Fibroblast of skin of scalp (primary cell): ENCODE measurements around the gene CPA5.
"Not testable (repeated sequence)": the region's sequence is repeated elsewhere in the genome, so short reads cannot be mapped to it uniquely, and the experiment has no call there.

Experiments used
- DNase-seq: peaks from one replicate; pipeline ENCODE4 v3.0.0-alpha.2; 2013

The CPA5 gene

DNA sequence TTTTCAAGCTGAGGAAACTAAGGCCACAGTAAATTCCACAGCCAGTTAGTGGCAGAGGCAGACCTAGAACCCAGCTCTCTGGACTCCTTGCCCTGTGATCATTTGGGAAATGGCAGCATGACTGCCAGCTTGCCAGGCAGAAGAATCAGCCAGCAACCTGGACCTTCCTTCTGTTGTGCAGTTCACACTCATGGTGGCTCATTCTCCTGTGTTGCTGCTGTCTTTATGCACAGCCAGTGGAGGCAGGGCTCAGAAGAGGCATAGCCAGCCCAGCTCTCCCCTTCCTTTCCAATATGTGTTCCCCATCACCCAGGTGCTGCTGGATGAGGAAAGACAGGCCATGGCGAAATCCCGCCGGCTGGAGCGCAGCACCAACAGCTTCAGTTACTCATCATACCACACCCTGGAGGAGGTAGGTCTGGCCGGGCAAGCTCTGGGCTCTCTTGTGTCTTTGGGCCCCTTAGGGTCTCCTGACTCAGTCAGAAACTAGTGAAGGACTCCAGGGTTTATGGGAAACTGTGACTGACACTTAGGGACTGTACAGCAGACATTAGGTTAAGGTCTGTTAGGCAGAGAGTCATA is 14.8 kb downstream of the CPA5 start:
- DNase-seq = no peak

DNA sequence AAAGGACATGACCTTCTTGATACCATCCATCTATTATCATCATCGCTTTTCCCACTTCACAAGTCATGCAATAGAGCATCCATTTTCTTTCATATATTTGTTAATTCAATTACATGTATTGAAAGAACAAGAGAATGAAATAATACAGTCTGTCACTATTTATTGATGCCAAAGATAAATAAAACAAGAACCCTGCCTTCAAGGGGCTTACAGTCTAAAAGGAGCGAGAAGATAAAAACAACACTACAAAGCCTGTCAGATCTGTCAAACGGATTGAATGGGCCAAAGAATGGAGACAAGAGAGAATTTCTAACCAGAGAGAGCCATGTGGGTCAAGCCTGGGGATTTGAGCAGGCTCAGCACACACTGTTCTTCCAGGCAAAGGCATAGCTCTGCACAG is 15.9 kb downstream of the CPA5 start:
- no peak for DNase-seq

DNA sequence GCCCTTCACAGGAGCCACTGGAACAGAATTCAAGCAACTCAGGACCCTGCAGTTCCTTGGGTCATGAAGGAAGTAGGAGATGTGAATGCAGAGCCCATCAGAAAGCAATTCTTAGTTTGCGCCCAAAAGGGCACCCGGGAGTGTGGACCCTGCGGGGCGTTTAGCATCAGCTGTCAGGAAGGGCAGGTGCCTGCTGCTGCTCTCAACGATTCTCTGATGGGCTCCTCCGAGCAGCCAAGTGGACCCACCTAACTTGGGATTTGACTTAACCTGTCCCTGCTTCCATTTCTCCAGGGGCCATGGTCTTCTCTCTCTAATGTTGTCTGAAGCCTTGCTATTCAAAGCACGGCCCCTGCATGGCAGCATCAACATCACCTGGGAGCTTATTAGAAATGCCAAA is 17.1 kb downstream of the CPA5 start:
- DNase-seq = no peak

- no peak for DNase-seq
Measured at GRCh38 chr7:130362251-130362816, 17.7 kb downstream of the CPA5 start.

GRCh38 chr7:130363026-130363847 is 18.6 kb downstream of the CPA5 start:
- DNase-seq = peak; percentile 96

- no peak for DNase-seq
Measured at GRCh38 chr7:130364451-130364850, 19.8 kb downstream of the CPA5 start.

- DNase-seq = no peak
Measured at GRCh38 chr7:130365088-130365487, 20.5 kb downstream of the CPA5 start.

- DNase-seq = peak; percentile 86
Measured at GRCh38 chr7:130365511-130366441, 21.2 kb downstream of the CPA5 start.

- no peak for DNase-seq
Measured at GRCh38 chr7:130366564-130366963, 21.9 kb downstream of the CPA5 start.

DNA sequence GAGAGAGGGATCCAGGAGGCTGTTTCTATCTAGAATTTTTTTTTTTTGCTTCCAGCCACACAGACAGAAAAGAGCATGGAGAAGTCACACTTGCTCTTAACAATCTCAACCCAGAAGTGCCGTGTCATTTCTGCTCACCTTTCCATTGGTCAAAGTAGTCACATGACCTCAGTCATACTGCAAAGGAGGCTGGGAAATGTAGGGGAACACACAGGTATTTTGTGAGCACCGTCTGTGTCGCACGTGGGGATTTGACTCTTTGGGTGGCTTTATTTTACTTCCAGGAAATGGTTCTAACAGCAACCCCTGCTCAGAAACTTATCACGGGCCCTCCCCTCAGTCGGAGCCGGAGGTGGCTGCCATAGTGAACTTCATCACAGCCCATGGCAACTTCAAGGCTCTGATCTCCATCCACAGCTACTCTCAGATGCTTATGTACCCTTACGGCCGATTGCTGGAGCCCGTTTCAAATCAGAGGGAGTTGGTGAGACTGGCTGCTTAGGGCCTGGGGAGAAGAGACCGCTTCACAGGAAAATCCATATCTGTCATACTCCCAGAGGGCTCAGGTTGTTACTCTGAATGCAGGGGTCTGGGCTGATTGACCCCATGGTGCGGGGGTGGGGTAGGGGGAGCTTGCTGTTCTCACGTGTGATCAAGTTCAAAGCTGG is 22.6 kb downstream of the CPA5 start:
- no peak for DNase-seq

DNA sequence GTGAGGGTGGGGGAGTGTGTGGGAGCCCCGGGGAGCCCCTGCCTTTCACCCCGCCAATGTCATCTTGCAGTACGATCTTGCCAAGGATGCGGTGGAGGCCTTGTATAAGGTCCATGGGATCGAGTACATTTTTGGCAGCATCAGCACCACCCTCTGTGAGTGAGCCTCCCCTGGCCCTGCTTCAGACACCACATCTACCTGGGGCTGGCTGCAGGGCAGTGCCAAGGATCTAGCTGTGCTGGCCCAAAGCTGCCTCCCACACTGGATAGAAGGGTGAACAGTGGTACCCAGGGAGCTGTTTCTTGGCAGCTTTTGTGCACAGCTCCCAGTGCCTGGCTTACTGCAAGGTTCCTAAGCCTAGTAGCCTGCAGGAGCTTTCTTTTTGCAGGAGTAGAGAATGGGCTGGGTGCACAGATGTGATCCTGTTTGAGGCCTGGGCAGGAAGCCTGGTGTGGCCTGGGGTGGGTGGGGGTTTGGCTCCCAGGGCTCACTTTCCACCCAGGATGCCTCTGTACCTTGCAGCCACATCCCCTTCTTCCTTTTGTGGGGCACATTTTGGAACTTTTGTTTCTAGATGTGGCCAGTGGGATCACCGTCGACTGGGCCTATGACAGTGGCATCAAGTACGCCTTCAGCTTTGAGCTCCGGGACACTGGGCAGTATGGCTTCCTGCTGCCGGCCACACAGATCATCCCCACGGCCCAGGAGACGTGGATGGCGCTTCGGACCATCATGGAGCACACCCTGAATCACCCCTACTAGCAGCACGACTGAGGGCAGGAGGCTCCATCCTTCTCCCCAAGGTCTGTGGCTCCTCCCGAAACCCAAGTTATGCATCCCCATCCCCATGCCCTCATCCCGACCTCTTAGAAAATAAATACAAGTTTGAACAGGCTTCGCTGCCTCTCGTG is 23.5 kb downstream of the CPA5 start:
- DNase-seq = no peak

DNA sequence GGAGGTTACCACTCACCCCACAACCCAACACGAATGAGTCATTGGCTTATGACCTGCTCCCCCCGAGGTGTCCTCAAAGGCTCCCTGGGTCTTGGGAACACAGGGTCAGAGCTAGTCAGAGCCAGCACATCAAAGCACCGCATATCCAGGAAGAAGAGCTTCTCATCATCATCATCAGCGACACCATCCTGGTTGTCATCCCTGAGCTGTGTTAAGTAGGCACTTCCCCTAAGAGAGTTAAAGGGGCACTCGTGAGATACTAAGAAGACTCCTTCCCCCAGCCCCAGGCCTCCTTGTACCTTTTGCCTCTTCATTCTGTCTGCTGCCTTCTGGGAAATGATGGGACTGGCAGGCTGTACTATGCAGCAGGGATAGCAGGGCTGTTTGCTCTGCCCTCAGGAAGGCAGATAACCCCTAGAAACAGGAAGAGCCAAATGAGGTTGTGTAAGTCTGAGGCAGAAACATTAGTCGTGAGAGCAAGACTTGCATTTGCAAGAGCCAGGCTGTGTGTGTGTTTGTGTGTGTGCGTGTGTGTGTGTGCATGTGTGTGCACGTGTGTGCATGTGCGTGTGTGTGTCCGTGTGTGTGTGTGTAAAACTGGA is 24.6 kb downstream of the CPA5 start:
- peak; percentile 95 for DNase-seq

DNA sequence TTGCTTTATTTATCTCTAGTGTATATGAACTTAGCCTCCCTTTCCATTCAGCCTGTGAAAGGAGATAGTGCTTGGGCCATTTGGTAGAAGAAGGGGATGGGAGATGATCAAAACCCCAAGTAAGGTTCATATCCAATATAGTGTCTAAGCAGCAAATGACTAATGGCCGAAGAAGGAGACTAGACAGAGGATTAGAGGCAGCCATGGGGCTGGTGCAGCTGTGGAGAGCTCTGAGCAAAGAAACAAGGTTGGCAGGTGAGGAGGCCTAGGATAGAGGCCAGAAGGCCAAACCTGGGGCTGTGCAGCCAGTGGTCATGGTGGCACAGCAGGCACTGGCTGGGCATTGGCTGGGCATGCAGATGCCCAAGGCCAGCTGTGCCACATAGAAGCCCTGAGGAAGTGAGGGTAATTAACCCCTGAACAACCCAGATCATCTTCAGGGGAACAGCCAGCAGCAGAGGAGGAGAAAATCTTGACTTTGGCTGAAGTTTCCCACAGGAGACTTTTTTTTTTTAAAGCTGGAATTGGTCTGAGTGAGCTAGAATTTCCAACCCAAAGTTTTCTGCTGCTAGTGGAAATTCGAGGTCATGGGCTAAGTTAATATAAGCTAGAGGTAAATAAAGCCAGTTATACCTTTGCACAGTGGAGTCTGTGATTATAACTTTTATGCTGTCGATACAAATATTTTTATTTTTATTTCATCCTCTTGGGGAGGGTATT is 25.4 kb downstream of the CPA5 start:
- peak; percentile 52 for DNase-seq

GRCh38 chr7:130371046-130371445 is 26.4 kb downstream of the CPA5 start:
- DNase-seq = peak; percentile 56

GRCh38 chr7:130372402-130373165 is 28.0 kb downstream of the CPA5 start:
- DNase-seq = peak; percentile 47

DNA sequence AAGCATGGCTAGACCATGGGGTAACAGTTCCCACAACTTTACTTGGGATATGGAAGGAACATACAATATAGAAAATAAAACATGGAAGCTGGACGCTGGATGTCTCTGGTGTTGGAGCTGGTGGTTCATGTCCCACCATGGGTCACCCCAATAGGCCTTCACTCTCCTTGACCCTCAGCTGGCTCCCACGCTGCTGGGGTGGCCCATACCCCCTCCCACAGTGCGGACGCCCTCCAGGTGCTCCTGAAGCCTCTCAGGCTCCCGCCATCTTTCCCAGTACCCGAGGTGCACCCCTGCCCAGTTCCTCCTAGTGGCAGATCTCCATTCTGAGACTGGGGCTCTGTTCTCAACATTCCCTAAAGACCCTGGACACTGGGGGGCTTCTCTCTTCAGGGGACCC is 29.9 kb downstream of the CPA5 start:
- no peak for DNase-seq

GRCh38 chr7:130376461-130376860 is 31.8 kb downstream of the CPA5 start:
- DNase-seq = not testable (repeated sequence)

DNA sequence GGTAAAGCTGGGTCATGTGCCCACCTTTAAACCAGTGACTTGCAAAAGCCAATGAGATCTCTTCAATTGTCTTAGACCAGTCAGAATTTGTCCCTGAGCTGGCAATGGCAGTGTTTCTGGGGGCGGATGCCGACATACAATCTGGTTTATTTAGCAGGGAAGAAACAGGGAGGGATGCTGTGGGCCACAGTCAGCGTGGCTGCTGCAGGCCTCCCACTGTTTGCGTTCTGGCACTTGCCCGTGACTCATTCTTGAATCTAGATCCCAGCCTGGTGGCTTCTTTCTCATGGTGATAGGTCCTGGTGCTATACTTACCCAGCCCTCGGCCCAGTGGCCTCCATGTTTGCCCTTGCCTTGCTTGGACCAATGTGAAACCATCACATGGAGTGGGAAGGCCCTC is 32.6 kb downstream of the CPA5 start:
- DNase-seq = peak; percentile 14

DNA sequence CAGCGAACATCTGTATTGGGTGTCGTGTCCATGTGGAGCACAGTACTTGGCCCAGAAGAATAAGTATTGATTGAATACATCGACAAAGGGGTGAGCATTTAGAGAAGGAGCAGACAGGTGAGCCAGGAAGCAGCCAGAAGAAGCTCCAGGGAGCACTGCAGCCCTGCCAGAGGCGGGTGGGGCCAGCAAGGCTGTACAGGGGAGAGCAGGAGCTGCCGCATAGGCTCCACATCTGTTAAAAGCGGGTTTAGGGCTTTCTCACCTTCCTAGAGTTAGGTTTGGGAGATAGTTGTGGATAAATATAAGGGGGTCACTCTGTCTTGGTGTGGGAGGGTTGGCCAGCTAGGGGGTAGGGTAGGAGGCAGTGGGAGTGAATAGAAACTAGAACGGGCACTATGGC is 34.4 kb downstream of the CPA5 start:
- no peak for DNase-seq
